GM19023 (cell line): ENCODE data around the gene CCL25.
A peak's percentile ranks its signal among the peaks of the same experiment; 100 is the strongest.
"Not testable (repeated sequence)": the region's sequence is repeated elsewhere in the genome, so short reads cannot be mapped to it uniquely, and the experiment has no call there.

Source experiments
- ATAC-seq: cut with Tn5 transposase; IDR thresholded peaks from one replicate; pipeline ENCODE4 v1.9.1; 2021; ENCODE audit warnings: mild to moderate bottlenecking, moderate library complexity; ENCODE audit not compliant: unreplicated experiment

Gene CCL25, protein sequence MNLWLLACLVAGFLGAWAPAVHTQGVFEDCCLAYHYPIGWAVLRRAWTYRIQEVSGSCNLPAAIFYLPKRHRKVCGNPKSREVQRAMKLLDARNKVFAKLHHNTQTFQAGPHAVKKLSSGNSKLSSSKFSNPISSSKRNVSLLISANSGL

DNA sequence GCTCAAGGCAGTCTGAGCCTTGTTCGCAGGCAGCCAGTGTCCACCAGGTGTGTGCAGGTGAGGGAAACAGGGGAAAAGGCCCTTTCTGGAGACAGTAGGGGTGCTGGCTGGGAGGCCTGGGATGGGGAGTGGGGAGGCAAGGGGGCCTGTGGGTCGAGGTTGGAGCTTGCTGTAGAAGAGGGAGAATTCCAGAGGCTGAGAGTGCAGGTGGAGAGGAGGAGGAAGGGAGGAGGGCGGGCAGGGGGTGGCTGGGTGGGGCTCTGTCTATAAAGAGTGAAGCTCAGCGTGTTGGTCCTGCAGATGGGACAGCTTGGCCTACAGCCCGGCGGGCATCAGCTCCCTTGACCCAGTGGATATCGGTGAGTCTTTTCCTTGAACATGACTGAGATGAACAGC is at the start of gene CCL25:
TSS of gene CCL25 (plus strand) at position 297 of the 396 bp plus-strand sequence. CDS start 290 bp downstream, outside the sequence.
- no peak for ATAC-seq

DNA sequence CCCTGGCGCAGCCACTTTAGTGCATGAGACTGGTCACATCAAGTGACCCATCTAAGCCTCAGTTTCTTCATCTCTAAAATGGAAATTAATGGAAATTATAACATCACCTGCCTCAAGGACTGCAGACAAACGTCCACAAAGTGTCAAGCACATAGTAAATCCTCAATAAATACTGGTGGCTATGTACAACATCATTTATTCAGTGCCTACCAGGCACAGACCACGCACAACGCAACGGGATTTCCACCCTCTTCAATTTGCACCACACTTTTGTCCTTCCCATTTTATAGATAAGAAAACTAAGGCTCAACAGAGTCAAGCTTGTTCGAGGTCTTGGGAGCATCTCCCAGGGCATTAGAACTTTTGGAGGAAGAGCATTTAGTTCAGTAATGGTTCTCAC is 48.6 kb upstream of the CCL25 start:
- no peak for ATAC-seq

DNA sequence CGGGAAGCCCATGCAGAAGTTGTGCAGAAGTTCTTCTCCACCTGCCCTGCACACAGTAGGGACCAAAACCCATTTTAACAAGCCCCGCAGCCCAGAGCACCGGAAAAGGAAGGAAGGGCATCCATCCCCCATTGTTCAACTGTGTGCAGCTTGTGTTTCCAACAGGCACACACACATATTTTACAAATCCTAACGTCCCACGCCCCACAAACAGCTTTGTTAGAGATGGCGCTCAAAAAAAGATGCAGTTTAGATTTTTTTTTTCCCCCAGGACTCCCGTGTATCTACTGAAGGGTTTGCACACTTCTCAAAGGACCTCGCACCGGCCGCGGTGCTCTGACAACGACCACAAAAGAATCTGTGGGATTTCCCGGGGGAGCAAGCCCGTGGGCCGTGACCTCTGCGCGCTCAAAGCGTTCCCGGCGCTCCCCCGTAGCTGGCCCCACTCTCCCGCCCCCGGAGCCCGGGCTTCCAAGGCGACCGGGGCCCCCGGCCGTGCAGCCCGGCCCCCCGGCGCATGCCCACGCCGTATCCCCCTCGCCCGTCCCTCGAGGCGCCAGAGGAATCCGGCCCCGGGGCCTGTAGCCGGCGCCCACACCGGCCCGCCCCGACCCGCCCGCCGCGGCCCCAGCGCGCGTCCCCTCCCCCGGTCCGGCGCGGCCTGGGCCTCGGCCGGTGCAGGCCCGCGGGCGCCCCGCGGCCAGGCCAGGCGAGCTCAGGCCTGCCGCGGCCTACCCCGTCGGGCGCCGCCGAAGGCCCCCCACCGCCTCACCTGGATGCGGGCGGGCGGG is 47.6 kb upstream of the CCL25 start:
- peak; percentile 26 for ATAC-seq

DNA sequence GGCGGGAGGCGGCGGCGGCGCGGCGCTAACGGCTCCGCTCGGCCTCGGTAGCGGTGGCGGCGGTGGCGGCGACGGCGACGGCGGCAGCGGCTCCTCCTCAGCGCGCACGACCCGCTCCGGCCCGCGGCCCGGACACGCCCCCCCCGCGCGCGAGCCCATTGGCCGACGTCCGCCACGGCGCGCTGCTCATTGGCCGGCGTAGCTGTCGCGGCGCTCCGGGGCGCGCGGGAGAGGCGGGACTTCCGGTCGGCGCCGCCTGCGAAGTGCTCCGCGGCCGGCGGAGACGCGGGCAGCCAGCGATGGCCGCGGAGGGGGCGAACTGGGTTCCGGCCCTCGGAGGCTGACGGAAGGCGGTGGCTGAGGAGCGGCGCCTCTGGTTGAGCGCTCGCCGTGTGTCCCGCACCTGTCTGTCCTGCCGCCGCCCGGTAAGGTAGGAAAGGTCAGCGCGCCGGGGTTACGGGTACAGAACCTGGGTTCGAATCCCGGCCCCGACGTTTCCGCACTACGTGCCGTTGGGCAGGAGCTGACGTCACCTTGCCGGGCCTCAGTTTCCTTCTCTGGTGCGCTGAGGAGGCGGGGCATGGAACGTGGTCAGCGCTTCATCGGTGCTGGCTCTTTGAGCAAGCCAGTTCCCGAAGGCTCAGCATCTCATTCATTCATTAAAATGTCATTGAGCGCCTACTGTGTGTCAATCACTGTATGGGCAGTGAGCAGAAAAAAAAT is 46.9 kb upstream of the CCL25 start, which contains the start of gene ELAVL1:
TSS of gene ELAVL1 (minus strand) at position 108 of the 723 bp plus-strand sequence. CDS start 13,826 bp downstream, outside the sequence.
- peak; percentile 82 for ATAC-seq

DNA sequence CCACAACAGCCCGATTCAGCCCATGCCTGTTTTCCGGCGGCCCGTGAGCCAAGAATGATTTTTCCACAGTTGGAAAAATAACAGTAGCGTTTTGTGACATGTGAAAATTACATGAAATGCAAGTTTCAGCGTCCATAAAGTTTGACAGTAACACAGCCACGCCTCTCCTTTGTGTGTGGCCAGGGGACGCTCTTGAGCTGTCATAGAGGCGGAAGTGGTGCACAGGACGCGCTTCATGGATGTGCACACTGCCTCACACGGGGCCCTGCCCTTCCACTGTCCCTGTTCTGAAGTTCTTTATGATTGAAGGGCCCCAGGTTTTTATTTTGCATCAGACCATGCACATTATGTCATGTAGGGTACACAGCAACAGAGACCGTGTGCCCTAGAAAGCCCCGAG is 34.8 kb upstream of the CCL25 start:
- ATAC-seq, result no peak

DNA sequence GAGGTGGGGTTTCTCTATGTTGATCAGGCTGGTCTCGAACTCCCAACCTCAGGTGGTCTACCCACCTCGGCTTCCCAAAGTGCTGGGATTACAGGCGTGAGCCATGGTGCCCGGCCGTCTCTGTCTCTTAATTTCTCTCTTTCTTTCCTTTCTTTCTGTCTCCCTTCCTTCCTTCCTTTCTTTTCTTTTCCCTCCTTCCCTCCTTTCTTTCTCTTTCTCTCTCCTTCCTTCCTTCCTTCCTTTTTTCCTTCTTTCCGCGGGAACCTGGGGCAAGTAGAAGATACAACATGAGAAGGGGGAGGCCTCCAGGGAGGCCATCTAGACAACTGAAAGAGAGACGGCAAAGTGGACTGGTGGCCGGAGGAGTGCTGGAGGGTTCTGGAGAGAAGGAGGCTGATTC is 31.9 kb upstream of the CCL25 start:
- ATAC-seq, result no peak

DNA sequence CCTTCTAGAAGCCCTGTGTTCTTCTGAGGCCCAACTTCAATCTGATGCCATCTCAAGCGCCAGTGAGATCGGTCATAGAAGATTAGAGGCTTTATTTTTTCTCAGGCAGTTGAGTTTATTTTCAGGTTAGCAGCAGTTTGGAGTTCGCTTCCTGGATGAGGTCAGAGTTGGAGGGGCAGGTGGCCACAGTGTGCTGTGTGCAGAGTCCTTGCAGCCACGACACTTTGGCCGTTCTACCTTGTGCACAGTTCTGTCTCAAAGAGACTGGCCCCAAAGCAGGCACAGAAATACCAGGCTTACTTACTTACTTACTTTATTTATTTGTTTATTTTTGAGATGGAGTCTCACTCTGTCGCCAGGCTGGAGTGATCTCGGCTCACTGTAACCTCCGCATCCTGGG is 31.2 kb upstream of the CCL25 start:
- no peak for ATAC-seq

DNA sequence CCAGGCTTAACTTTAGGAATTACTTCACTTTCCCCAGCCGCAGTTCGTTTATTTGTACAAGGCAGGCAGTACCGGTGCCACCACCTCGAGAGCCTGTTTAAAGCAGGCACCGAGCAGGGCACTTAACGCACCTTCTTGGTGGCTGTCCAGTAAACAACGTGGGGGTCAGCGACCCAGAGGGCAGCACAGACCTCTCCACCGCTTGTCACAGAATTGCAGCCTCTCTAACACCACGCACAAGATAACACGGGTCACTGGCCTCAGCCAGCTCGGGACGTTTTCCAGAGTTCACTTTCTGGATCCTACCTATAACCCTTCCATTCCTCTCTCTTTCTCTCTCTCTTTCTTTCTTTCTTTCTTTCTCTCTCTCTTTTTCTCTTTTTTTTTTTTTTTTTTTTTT is 30.3 kb upstream of the CCL25 start:
- ATAC-seq, result no peak

DNA sequence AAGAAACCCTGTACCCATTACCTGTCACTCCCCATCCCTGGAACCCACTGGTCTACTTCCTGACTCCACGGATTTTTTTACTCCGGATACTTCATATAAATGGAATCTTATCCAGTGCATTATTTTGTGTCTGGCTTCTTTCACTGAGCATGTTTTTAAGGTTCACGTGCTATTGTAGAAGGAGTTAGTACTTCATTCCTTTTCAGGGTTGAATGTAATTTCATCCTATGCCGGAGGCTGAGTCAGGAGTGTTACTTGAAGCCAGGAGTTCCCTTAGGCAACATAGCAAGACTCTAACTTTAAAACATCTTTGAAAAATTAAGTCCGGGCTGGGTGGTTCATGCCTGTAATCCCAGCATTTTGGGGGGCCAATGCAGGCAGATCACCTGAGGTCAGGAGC is 29.2 kb upstream of the CCL25 start:
- ATAC-seq, result no peak

DNA sequence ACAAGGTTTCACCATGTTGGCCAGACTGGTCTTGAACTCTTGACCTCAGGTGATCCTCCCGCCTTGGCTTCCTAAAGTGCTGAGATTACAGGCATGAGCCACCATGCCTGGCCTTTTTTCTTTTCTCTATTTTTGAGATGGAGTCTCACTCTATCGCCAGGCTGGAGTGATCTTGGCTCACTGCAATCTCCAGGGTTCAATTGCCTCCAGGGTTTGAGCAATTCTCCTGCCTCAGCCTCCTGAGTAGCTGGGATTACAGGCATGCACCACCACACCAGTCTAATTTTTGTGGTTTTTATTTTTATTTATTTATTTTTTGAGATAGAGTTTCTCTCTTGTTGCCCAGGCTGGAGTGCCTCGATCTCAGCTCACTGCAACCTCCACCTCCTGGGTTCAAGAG is 28.3 kb upstream of the CCL25 start:
- not testable (repeated sequence) for ATAC-seq

DNA sequence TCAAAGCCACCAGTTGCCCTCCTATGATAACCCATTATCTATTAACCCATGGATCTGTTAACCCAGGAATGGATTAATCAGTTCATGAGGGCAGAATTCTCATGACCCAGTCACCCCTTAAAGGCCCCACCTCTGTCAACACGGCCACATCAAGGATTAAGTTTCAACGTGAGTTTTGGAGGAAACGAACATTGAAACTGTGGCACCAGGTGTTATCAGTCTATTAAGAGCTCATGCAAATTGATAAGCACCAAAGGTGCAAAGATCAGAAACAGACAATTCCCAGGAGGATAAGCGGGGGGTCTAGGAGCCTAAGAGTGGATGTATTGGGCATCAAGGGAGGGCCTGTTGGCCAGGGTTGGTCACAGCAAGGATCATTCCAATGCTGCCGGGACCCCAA is 27.2 kb upstream of the CCL25 start:
- ATAC-seq, result no peak

DNA sequence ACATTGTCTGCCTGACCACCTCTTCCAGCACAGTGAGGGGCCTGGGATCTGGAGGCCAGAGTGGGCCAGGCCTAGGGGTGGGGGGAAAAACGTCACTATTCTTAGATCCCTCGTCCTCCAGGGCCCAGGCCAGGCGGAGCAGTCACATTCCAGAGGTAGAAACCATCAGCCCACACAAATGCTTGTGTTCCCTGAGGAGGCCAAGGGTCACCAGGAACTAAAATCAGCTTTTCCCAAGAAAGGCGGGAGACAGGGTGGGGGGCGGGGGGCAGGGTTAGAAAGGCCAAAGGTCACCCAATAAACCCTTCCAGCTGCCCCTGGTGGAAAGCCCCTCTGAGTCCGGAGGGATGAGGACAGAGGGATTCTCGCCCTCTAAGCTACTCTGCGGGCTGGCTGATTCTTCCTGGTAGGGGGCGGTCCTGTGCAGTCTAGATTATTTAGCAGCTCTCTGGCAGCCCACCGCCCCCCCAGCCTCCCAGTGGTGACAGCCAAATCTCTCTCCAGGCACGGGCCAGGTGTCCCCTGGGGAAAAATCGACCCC is 23.5 kb upstream of the CCL25 start:
- ATAC-seq, result no peak

DNA sequence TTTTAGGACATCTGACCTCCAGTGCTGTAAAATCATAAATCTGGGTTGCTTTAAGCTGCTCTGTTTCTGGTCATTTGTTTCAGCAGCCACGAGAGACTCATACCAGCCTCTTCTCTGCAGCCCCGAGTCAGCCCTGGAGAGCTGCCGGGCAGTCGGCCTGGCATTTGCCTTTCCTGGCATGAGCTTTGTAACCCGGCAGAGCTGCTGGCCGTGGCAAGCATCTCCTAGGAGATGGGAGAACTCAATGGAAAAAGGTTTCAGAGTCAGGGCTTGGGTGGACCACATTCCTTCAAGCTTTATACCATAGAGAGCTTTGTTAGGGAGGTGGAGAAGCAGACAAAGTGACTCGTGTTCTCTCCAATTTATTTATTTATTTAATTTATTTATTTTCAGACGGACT is 21.6 kb upstream of the CCL25 start:
- ATAC-seq, result no peak

DNA sequence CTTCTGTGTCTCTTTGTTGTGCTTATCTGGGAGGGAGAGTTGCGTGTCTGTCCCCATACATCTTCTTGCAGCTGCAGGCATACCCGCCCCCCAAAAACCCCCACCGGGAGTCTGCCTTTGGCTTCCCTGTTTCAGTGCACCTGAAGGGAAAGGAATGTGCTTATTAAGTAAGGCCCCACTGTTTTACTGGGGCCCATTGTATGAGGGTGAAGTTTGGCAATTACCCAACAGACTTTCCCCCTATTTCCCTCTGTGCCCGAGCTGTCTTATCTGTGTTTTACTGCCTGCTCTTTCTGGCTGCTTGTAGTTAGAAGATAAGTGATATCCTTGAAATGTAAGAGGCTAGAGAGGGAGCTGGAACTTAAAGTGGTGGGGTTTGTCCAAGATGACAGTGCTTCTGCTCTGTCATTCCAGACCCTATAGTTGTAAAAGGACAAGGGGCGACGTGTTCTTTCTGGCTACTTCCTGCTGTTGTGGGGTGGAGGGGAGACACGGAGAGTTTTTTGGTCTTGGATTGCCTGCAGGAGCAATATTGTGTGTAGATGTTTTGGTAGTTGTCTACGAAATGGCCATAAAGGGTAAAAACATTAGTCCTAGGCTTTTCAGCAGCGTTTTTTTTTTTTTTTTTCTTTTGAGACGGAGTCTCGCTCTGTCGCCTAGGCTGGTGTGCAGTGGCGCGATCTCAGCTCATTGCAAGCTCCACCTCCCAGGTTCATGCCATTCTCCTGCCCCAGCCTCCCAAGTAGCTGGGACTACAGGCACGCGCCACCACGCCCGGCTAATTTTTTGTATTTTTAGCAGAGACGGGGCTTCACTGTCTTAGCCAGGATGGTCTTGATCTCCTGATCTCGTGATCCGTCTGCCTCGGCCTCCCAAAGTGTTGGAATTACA is 19.0 kb upstream of the CCL25 start:
- not testable (repeated sequence) for ATAC-seq

DNA sequence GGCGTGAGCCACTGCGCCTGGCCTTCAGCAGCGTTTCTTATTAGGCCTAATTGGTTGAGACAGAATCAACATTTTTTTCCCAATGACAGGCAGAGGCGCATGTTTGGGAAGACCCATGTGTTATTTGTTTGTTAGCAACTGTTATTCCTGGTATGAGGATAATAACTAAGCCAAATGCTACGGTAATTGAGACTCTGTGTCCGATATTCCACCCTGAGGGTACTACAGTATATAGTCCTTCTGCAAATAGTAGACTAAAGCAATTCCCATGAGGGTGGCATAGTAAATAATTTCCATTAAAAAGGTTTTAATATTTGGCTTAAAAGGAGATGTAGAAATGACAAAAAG is 18.4 kb upstream of the CCL25 start:
- no peak for ATAC-seq

DNA sequence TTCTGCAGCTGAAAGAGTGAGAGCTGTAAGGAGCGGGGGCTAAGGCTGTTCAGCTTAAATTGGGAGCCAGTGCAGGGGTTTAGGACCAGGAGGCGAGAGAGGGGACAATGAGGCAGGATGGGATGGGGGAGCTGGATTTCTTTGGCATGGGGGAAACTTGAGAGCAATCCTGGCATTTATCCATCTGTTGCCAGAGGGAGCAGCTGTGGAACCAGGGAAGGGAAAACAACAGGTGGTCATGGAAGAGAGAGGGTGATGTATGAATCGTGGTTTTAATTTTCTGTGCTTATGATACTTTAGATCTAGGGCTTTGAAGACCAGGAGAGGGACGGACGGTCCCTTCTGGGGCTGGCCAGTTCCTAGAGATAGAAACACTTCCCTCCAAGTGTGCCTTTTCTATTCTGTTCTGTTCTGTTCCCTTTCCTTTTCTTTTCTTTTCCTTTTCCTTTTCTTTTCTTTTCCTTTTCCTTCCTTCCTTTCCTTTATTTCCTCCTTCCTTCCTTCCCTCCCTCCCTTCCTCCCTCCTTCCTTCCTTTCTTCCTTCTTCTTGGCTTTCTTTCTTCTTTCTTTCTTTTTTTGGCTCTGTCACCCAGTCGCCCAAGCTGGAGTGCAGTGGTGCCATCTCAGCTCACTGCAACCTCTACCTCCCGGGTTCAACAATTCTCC is 16.0 kb upstream of the CCL25 start:
- no peak for ATAC-seq

DNA sequence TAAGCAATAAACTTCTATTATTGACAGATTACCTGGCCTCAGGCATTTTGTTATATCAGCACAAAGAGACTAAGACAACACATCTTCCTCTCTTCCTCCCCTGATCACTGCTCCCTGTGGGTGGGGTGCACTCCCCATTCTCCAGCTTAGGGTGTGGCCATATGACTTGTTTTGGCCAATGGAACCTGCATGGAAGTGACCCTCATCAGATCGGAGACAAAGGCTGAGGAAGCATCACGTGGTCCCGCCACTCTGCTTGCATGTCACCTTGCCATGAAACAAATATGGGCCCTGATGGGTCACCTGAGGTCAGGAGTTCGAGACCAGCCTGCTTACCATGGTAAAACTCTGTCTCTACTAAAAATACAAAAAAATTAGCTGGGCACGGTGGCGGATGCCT is 13.7 kb upstream of the CCL25 start:
- no peak for ATAC-seq

DNA sequence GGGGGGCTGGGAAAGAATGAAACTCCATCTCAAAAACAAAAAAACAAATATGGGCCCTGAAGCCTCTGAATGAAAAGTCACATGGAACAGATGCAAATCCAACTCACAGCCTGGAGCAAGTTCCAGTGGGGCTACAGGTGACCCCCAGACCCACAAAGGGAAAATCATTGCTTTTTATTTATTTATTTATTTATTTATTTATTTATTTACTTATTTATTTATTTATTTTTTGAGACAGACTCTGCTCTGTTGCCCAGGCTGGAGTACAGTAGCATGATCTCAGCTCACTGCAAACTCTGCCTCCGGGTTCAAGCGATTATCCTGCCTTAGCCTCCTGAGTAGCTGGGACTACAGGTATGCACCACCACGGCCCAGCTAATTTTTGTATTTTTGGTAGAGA is 13.3 kb upstream of the CCL25 start:
- ATAC-seq, result no peak

DNA sequence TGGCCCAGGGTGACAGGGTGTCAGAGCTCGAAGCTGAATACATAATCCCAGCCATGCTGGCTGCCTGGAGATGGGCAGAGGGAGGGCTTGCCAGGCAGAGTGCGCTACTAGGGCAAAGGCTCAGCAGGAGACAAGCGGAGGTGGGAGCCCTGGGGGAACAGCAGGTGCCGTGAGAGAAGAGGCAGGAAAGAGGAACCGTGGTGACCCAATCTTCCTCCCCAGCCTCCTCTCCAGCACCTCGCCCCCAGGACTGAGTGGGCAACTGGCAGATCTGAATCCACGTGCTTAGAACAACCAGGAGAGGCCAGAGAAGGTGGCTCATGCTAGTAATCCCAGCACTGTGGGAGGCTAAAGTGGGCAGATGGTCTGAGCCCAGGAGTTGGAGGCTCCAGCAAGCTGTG is 11.0 kb upstream of the CCL25 start:
- ATAC-seq, result no peak

DNA sequence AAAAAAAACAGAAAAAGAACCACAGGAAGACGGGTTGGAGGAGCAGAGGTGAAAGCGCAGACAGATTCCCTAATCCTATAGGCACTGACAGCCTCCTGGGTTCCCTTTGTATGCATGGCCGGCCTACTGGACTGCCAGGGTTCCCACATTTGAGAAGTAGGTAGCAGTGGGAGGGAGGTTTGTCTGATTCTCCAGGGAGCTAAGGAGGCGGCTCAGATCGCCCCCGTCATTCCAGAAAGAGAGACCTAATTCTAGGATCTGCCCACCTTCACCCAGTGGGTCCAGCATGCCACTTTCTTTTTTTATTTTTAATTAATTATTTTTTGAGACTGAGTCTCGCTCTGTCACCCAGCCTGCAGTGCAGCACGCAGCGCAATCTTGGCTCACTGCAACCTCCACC is 9.7 kb upstream of the CCL25 start:
- ATAC-seq, result no peak
